ENCODE data around the gene FCER1G.
"Not testable (repeated sequence)": the region's sequence is repeated elsewhere in the genome, so short reads cannot be mapped to it uniquely, and the experiment has no call there.

Gene FCER1G

DNA sequence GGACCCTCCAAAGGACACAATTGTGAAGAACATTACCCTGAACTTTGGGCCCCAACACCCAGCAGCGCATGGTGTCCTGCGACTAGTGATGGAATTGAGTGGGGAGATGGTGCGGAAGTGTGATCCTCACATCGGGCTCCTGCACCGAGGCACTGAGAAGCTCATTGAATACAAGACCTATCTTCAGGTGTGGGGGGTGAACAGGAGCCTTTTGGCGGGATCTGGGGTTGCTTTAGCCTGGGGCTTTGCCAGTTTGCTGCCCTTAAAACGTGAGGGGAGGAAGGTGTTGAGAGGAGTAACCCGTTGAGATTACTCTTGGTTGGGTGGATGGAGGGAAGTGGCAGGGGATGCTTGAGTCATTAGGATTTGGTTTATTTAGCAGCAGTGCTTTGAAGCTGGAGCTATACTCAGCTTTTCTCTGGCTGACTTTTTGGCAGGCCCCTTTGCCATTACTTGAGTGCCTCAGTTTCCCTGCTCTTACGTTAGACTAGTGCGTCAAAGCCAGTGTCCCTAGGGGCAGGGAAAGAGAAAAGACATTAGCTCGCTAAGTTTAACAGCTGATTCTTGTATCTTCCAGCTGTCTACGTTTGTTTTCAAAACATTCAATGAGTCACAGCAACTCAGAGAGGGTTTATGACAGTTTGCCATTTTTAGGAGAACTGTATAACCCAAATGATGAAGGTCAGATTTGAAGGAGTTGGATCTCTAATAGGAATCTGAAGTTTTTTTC is 8.5 kb upstream of the FCER1G start:
- DNase-seq (ENCODE audit: low read depth in 2 of 2), result no peak

DNA sequence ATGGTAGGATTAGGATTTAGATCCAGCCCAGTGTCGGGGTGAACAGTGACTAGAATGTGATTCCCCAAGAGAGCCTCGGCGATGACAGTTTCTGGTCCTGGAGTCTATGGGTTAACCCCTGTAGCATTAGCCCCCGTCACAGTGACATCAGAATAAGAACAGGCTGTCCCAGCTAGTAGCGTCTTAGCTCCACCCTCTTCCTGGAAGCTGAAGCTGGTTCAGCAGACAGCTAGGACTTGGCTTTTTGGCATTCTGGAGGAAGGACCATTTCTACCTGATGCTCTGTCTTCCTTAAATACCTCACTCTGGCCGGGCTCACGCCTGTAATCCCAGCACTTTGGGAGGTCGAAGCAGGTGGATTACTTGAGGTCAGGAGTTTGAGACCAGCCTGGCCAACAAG is 7.9 kb upstream of the FCER1G start:
- DNase-seq (ENCODE audit: low read depth in 2 of 2), result no peak

DNA sequence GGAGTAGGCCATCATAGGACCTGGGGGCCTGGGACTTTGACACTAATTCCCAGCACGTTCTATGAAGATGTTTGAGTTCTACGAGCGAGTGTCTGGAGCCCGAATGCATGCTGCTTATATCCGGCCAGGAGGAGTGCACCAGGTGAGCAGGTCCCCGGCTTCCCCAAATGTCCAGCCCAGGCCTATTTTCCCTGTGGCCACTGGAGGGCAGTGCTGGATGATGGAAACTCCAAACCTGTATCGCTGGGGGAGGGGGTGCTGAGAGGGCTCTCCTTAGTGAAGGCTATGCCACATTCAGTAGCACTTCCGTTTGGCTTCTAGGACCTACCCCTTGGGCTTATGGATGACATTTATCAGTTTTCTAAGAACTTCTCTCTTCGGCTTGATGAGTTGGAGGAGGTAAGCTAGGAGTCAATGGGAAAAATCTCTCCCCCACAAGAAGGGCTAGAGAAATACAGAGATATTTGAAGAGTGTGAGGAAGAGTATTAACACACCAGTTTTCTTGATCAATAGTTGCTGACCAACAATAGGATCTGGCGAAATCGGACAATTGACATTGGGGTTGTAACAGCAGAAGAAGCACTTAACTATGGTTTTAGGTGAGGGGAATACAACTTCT is 5.2 kb upstream of the FCER1G start:
- DNase-seq (ENCODE audit: low read depth in 2 of 2), result peak; percentile 37 to 56

DNA sequence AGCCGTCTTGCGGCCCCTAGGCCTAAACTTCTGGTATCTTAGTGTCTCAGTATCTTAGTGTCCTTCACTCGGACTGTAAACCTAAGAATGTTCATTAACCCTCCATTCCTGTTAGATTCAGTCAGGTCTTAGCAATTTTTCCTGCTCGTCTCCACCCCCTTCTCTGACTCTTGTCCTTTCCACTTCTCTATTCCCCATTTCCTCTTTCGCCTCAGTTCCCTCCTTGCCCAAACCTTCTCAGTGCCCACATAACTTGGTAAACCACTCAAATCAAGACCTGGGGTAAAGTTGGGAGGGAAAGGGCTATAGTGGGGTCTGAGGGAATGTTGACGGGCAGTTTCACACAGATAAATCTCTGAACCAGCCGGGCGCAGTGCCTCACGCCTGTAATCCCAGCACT is 726 bp upstream of the FCER1G start:
- no peak for DNase-seq (ENCODE audit: low read depth in 2 of 2)

DNA sequence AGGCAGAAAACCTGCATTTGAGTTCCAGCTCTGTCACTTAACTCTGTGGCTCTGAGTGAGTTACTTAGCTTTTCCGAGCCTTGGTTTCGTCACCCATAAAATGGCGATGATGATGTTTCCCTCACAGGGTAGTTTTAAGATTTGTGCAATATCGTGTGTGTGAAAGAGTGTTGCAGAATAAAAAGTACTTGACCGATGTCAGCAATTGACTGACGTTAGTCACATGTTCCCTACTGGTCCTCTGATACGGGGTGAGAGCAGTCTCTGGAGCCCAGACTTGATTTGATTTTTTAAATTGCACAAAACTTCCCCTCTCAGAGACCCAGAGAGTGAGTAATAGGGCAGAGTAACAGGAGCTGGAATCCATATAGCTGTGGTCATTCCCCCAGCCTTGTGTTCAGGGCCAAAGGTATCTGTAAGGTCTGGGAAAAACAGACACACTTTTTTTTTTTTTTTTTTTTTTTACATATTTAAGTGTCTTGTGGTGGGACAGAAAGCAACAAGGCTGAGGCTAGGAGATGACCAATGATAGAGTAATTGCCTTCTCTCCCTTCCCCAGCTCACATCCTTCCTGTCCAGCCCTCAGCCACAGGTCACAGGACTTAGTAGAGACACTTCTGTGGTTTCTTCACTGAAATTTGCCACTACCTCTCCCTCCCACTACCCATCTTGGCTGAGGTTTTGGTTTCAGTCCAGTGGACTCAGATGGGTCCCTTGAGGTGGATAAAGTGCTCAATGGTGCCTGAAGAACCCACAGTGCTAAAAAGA is 2.0 kb downstream of the FCER1G start:
- no peak for DNase-seq (ENCODE audit: low read depth in 2 of 2)

DNA sequence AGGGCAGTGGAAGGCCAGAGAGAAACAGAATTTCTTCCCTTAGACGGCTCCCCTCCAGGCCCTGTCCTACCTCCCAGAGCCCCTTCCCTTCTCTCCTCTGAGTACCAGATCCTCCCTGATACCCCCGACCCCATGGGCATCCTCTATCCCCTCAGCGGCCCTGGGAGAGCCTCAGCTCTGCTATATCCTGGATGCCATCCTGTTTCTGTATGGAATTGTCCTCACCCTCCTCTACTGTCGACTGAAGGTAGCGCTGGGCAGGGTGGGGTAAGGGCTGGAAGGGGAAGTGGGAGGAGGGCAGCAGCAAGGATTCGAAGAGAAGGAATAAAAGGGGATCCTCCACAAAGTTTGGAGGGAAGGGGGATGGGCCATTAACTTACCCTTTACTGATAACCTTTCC is 2.7 kb downstream of the FCER1G start:
- DNase-seq (ENCODE audit: low read depth in 2 of 2), result no peak

DNA sequence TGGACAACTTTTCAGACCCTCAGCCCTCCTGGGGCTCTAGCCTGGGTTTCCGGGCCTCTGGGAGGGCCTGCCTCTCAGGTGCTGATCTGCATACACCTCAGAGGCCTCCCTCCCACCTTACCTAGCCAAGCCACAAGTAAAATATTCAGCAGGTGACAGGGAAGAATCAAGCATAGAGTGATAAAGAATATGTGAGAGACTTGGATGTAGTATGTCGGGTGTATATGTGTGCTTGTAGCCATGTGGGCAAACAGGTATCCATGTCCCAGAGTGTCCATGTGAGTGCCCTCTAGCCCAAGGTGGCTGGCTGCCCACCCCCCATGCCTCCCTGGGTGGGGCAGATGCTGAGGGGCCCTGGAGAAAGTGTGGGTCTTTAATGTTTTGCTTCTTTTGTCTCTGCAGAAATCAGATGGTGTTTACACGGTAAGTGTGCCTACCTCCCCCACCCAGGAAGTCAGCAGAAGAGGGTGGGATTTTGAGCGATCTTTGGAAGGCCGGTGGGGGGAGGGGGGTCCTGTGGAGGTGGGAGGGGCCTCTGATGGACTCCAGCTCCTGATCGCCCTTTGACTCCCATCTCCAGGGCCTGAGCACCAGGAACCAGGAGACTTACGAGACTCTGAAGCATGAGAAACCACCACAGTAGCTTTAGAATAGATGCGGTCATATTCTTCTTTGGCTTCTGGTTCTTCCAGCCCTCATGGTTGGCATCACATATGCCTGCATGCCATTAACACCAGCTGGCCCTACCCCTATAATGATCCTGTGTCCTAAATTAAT is 3.4 kb downstream of the FCER1G start:
- DNase-seq (ENCODE audit: low read depth in 2 of 2), result no peak

DNA sequence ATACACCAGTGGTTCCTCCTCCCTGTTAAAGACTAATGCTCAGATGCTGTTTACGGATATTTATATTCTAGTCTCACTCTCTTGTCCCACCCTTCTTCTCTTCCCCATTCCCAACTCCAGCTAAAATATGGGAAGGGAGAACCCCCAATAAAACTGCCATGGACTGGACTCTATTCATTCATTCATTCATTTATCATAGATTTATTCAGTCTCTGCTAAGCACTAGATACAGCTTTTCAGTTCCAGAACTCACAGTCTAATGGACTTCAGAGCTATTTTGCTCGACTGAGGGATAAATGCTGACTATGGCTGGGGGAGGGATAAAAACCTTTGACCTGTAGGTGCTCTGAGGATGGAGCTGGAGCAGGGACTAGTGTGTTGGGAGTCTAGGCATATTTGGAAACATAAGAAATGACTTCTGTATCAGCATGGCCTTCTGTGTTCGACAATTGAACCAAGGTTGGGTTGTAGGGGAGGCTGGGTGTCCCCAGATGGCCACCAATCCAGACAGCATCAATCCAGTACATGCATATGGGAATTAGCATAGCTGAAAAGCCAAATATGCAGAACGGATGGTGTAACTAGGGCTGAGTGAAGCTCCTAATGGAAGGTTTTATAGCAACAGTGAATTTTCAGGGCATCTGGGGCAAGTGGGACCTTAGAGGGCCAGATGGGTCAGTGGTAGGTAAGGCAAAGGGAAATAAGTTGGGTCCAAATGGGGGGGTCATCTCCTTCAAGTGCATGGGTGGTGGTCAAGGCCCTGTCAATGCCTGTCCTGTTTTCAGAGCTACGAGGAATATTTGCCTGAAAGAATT is 4.2 kb downstream of the FCER1G start:
- no peak for DNase-seq (ENCODE audit: low read depth in 2 of 2)

DNA sequence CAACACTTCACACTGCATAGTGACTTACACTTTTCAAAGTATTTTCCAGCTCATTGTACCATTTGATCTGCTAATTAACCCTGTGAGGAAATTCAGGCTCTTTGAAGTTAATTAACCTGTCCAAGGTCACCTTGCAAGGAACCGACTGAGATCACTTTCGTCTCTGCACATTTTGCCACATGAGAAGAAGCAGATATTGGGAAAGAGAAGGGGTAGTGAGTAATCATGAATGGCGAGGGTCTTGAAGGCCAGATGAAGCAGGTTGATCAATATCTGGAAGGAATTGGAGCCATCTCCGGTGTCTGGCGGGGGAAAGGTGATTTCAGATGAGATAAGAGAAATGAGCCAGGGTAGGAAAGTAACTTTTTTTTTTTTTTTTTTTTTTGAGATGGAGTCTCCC is 4.9 kb downstream of the FCER1G start:
- no peak for DNase-seq (ENCODE audit: low read depth in 2 of 2)

DNA sequence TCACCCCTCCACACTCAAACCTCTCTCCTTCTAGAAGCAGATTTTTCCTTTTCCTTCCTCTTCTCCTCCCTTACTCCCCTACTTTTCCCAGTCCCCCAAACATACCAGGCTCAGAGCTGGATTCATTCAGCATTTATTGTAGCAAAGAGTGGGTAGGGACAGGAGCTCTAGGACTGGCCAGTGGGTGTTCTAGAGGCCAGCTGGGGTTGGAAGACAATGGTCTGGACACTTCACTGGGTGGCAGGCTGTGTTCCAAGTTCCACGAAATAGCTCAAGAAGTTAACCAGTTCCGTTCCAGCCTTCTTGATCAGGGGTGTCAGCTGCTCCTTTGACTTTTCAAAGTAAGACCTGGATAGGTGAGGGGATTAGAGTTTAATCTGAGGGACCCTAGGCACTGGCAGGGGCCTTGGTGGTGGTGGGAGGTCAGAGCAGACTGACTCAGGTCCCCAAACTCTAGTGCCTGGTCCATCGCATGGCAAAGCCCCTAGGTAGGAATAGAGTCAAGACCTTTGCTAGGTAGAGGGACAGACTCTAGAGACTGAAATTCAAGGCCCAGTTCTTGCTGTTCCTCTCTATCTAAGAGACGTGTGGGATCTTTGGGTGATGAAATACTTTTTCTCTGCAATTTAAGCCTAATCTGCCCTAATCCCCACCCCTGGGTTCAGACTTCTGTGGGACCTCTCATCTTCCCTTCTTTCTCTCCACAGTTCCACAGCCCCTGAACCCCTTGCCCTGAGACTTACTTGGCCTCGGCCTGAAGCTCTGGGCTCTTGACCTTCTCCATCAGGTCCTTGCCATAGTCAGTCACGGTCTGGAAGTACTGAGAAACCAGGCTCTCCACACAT is 7.3 kb downstream of the FCER1G start:
- no peak for DNase-seq (ENCODE audit: low read depth in 2 of 2)

DNA sequence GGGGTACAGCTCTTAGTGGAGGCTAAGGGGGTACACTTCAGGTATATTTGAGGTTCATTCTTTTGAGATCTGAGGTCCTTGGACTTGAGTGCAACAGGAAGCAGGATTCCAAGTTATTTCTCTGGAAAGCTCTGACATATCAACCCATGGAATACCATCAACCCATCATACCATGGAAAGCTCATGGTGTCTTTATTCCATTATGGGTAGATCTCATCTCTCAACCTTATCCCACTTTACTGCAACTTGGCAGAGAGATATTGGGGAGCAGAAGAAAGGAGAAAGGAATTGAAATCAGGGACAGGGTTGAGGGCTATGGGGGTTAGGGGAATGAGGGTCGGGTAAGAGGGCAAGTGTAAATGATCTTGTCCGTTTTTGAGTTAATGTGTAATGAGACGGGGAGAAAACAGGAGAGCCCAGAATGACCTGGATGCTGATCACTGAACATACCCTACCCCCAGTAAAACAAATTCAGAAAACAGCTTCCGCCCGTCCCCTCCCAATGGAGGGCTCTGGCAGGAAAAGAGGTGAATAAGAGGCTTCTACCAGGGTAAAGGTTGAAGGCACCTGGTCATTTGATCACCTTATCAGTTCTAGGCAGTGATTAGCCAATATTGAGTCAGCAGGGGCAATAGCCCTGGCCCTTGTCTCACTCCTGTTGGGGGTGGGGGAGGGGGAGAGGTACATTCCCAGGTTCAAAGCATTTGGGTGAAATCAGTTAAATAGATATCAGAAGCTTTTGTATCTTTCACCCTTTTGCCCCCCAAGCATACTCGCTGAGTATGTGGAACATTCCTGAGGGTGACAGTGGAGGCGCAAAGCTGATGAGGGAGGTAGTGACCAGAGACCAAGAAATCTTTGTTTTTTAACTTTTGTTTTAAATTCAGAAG is 9.0 kb downstream of the FCER1G start:
- DNase-seq (ENCODE audit: low read depth in 2 of 2), result no peak

DNA sequence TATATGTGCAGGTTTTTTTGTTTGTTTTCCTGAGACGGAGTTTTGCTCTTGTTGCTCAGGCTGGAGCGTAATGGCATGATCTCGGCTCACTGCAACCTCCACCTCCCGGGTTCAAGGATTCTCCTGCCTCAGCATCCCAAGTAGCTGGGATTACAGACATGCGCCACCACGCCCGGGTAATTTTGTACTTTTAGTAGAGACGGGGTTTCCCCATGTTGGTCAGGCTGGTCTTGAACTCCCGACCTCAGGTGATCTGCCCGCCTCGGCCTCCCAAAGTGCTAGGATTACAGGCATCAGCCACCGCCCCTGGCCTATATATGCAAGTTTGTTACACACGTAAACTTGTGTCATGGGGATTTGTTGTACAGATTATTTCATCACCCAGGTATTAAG is 9.6 kb downstream of the FCER1G start:
- DNase-seq (ENCODE audit: low read depth in 2 of 2), result not testable (repeated sequence)

DNA sequence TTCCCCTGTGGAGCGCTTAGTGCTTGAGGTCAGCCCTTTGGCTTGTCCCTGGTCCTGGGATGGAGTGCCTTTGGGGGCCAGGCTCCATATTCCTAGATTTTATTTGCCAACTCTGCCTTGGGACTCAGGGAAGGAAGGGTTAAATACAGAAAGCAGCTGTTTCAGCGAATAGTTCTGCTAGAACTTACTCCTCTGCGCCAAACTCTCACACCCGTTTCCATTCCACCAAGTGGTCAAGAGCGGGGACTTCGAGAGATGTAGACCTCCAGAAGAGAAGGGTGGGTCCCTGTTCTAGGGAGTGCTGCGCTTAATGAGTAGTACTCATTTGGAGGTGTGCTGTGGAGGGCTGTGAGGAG is 10.1 kb downstream of the FCER1G start:
- no peak for DNase-seq (ENCODE audit: low read depth in 2 of 2)

DNA sequence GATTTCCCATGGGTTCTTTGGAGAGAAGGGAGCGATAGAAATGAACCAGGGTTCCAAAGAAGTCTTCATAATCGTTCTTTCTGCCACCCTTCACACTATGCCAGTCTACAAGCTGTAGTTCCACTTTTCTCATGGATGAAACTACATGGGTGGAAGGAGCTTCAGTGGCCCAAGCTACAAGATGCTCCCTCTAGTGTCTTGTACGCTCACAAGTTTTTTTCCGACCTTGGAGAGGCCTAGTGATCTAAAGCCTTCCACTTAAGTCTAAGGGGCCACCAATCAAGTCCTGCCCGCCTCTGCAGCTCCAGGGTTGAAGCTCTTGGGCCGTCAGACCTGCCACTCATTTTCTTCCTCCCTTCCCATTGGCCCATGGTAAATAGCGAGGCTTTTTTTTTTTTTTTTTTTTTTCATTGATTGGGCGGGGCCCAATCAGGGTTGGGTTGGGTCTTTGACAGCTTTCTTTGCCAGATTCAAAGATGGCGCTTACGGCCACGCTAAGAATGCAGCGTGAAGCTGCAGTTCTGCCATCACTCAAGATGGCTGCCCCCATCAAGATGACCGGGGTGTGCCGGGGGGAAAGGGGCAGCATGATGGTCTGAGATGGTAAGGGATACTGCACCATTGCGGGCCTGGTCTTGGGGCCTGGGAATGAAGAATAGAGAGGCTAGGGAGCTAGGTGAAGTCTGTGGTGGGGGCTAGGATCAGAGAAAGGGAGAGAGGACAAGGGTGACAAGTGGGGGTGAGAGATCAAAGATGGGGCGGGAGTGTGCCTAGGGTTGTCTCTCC is 10.6 kb downstream of the FCER1G start, which contains the start of gene TOMM40L:
TOMM40L (plus strand) TSS at position 527 of the 786 bp plus-strand sequence. CDS start 430 bp downstream, outside the sequence.
- DNase-seq (ENCODE audit: low read depth in 2 of 2), result peak; percentile 64 to 76

DNA sequence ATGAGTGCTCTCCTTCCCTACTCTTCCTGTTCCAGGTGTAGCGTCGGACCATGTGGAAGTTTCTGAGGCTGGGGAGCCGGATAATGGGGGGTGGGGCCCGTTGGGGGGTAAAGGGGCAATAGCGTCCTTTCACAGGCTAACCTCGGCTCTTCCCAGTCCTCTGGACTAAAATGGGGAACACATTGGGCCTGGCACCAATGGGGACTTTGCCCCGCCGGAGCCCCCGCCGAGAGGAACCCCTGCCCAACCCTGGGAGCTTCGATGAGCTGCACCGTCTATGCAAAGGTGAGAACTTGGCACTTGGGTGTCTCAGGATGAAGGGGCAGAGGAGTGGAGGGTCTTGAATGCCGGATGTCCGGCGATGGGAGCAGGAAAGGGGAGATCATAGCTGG is 11.2 kb downstream of the FCER1G start:
- no peak for DNase-seq (ENCODE audit: low read depth in 2 of 2)

DNA sequence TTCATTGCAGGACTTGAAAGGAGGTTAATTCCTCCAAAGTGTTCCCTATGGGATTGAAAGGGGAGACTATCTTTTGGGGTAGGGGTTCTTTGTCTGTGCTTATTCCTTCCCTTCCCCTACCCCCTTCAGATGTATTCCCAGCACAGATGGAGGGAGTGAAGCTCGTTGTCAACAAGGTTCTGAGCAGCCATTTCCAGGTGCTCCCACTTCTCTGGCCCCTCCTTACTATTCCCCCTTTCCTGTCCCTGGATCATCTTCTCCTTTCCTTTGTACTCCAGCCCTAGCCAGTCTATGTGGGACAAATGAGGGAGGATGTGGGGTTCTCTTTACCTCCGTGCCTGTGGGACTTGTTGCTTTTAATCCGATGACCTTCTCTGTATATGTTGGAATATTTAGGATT is 11.7 kb downstream of the FCER1G start:
- DNase-seq (ENCODE audit: low read depth in 2 of 2), result no peak

DNA sequence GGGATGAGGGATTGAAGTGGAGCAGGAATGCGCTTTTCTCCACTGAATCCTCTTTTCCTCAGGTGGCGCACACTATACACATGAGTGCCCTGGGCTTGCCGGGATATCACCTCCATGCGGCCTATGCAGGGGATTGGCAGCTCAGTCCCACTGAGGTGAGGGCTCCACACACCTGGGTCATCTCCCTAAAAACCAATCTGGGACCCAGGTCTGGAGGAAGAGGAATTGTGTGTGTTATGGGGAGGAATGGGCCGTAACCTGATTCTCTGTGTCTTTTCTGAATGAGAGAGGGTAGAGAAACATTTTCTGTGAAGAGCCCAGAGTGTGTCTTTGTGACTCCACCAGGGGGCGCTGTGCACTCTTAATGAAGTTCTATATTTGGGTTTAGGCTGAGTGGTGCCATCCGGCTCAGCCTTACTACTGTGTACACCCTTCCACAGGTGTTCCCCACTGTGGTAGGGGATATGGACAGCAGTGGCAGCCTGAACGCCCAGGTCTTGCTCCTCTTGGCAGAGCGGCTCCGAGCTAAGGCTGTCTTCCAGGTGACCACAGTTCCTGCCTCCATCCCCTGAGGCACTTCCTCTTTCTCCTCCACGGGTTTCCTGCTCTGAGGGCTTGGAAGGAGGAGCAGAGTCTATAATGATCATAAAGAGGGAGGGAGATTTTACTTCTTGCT is 12.2 kb downstream of the FCER1G start:
- DNase-seq (ENCODE audit: low read depth in 2 of 2), result peak; percentile 73 to 83

DNA sequence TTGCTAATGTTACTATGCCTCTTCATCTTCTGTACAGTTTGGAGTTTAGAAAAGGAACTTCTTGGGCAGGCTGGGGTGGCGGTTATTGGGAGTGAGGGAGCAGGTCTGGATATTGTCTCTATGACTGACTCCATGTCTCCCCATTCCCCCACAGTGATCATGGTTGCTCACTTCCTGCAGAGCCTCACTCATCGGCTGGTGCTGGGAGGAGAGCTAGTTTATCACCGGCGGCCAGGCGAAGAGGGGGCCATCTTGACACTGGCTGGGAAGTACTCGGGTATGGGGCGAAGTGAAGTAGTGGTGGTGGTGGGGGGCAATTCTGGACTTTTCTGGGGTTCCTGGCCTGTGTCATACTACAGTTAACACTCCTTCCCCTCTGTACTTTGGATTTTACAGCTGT is 12.9 kb downstream of the FCER1G start:
- DNase-seq (ENCODE audit: low read depth in 2 of 2), result no peak
